Osteoblast (primary cell): Measurements from ENCODE around the gene SELPLG. TPM values are rescaled to one million over a fixed set of nuclear protein-coding genes. Genes with fewer than 3 reads are reported as not detected.

Source experiments
- DNase-seq: peaks from one replicate; pipeline ENCODE4 v3.0.0; 2011; ENCODE audit warnings: low spot score, mixed read lengths; ENCODE audit not compliant: insufficient read length; ENCODE audit errors: missing footprints
- H2AFZ ChIP-seq: 2 replicates; pipeline ENCODE4 v1.6.0; 2011; ENCODE audit warnings: mild to moderate bottlenecking, low read length
- H3K27ac ChIP-seq: 2 replicates; pipeline ENCODE4 v1.5.1; 2011; ENCODE audit warnings: mild to moderate bottlenecking, low read depth, low read length, moderate library complexity
- H3K27me3 ChIP-seq: 2 replicates; pipeline ENCODE4 v1.6.0; 2012; ENCODE audit warnings: mild to moderate bottlenecking, control low read depth, inconsistent platforms, low read length, moderate library complexity; ENCODE audit not compliant: insufficient read depth
- H3K36me3 ChIP-seq: 2 replicates; pipeline ENCODE4 v1.5.1; 2011; ENCODE audit warnings: mild to moderate bottlenecking, low read length, control low read depth, moderate library complexity; ENCODE audit not compliant: insufficient read depth
- H3K4me1 ChIP-seq: 2 replicates; pipeline ENCODE4 v1.5.1; 2011; ENCODE audit warnings: mild to moderate bottlenecking, low read length, control low read depth, moderate library complexity; ENCODE audit not compliant: insufficient read depth
- H3K4me2 ChIP-seq: 2 replicates; pipeline ENCODE4 v1.6.0; 2011; ENCODE audit warnings: mild to moderate bottlenecking, low read length; ENCODE audit not compliant: insufficient read depth
- H3K4me3 ChIP-seq: fragments of 200-600 bp; sonication (generic); 3 replicates; pipeline ENCODE4 v1.5.1; 2012; ENCODE audit warnings: mild to moderate bottlenecking, low read length, inconsistent platforms; ENCODE audit not compliant: insufficient read depth
- H3K79me2 ChIP-seq: 2 replicates; pipeline ENCODE4 v1.6.0; 2012; ENCODE audit warnings: mild to moderate bottlenecking, low read length, control low read depth, inconsistent platforms; ENCODE audit not compliant: insufficient read depth
- H3K9me3 ChIP-seq: 2 replicates; pipeline ENCODE4 v1.5.1; 2011; ENCODE audit warnings: low read depth, low read length, control low read depth
- H4K20me1 ChIP-seq: 2 replicates; pipeline ENCODE4 v1.6.0; 2012; ENCODE audit warnings: mild to moderate bottlenecking, low read length, control low read depth; ENCODE audit not compliant: insufficient read depth
- CTCF ChIP-seq: IDR thresholded peaks from 2 replicates; pipeline ENCODE4 v1.5.1; 2011; ENCODE audit warnings: mild to moderate bottlenecking, low read depth, low read length, moderate library complexity; ENCODE audit errors: extremely low read depth
- total RNA-seq: library from RNA; depleted of rRNA; stranded (reverse); fragments of >200 nt; gene quantifications from 2 replicates; pipeline ENCODE4 v1.2.3, GENCODE V29; 2012

SELPLG gene
- total RNA-seq, 1 donor = 1.1 TPM

- Histone ChIP-seq H3K4me3 (no peak overlapping the region), H3K27ac (no peak overlapping the region), H3K4me1 (peaks cover 15% of the 10 kb centered on the region), H3K27me3 (no peaks in the 10 kb centered on the region), H3K79me2 (no peaks in the 10 kb centered on the region), H3K4me2 (no peak overlapping the region), H3K9me3 (no peaks in the 10 kb centered on the region), H3K36me3 (no peaks in the 10 kb centered on the region), H4K20me1 (no peaks in the 10 kb centered on the region), H2AFZ (peak overlapping the region; percentile 49)
- TF ChIP-seq CTCF = no peak
- peak; percentile 39 for DNase-seq
These were observed 27.2 kb downstream of the SELPLG start for GRCh38 chr12:108606492-108606891.

GRCh38 chr12:108605690-108606406 lies 27.8 kb downstream of the SELPLG start:
- Histone ChIP-seq H3K4me2 (no peak overlapping the region), H3K27me3 (no peaks in the 10 kb centered on the region), H4K20me1 (no peaks in the 10 kb centered on the region), H3K9me3 (no peaks in the 10 kb centered on the region), H3K36me3 (no peaks in the 10 kb centered on the region), H3K4me1 (peaks cover 10% of the 10 kb centered on the region), H3K27ac (no peak overlapping the region), H2AFZ (no peak overlapping the region), H3K79me2 (no peaks in the 10 kb centered on the region), H3K4me3 (no peak overlapping the region)
- DNase-seq = peak; percentile 34
- no peak for TF ChIP-seq CTCF

GRCh38 chr12:108605000-108605689 lies 28.5 kb downstream of the SELPLG start:
- Histone ChIP-seq H2AFZ (no peak overlapping the region), H3K4me1 (peaks cover 10% of the 10 kb centered on the region), H3K9me3 (no peaks in the 10 kb centered on the region), H3K4me3 (no peak overlapping the region), H3K36me3 (no peaks in the 10 kb centered on the region), H4K20me1 (no peaks in the 10 kb centered on the region), H3K27me3 (no peaks in the 10 kb centered on the region), H3K79me2 (no peaks in the 10 kb centered on the region), H3K4me2 (no peak overlapping the region), H3K27ac (no peak overlapping the region)
- DNase-seq = peak; percentile 35
- no peak for TF ChIP-seq CTCF

GRCh38 chr12:108604208-108604941 lies 29.3 kb downstream of the SELPLG start:
- Histone ChIP-seq H3K27ac (no peak overlapping the region), H3K27me3 (no peaks in the 10 kb centered on the region), H3K4me2 (no peak overlapping the region), H3K4me1 (peaks cover 2% of the 10 kb centered on the region), H3K36me3 (no peaks in the 10 kb centered on the region), H3K9me3 (no peaks in the 10 kb centered on the region), H3K4me3 (no peak overlapping the region), H3K79me2 (no peaks in the 10 kb centered on the region), H4K20me1 (no peaks in the 10 kb centered on the region), H2AFZ (no peak overlapping the region)
- no peak for TF ChIP-seq CTCF
- DNase-seq = peak; percentile 76
